H1 (cell line): ENCODE results near the gene COQ7. TPM values are rescaled to one million over a fixed set of nuclear protein-coding genes. Genes with fewer than 3 reads are reported as not detected.

Experiments
- CTCF ChIA-PET: fragments of 300-600 bp; sonication (Branson Sonifier 250); formaldehyde crosslinking; loops from one replicate; lab custom pipeline; 2021; ENCODE audit not compliant: partially characterized antibody; lab: Charles Lee
- POLR2A ChIA-PET: fragments of 300-600 bp; sonication (Branson Sonifier 250); formaldehyde crosslinking; loops from one replicate; lab custom pipeline; 2021; ENCODE audit warnings: inconsistent platforms; ENCODE audit not compliant: partially characterized antibody; lab: Charles Lee
- DNase-seq, 2 experiments: peaks; one replicate each; pipeline versions ENCODE4 v3.0.0 to v3.0.0-alpha.2; 2010 to 2022; ENCODE audit warnings: low spot score in 2 of 2, low read depth in 1 of 2, mixed read lengths in 1 of 2
- FAIRE-seq: peaks from 2 replicates; lab custom pipeline; 2011; peaks lifted over from hg19 to GRCh38; lab: Jason Lieb, UNC
- H2AFZ ChIP-seq: 2 replicates; pipeline ENCODE4 v1.8.1; 2012; ENCODE audit warnings: low read length, inconsistent platforms
- H2AK5ac ChIP-seq: 2 replicates; pipeline ENCODE4 v1.6.1; 2013; ENCODE audit warnings: low read depth, low read length
- H2BK120ac ChIP-seq: replicated peaks from 2 replicates; pipeline ENCODE3; 2013; ENCODE audit warnings: low read depth, low read length, inconsistent platforms
- H2BK12ac ChIP-seq: 2 replicates; pipeline ENCODE4 v1.6.1; 2013; ENCODE audit warnings: low read depth, low read length
- H2BK15ac ChIP-seq: 2 replicates; pipeline ENCODE4 v1.6.1; 2013; ENCODE audit warnings: low read length
- H2BK20ac ChIP-seq: 2 replicates; pipeline ENCODE4 v1.6.1; 2013; ENCODE audit warnings: low read length
- H2BK5ac ChIP-seq: 2 replicates; pipeline ENCODE4 v1.6.1; 2013; ENCODE audit warnings: low read depth, low read length
- H3K14ac ChIP-seq: 2 replicates; pipeline ENCODE4 v1.6.1; 2013; ENCODE audit warnings: inconsistent platforms; ENCODE audit not compliant: insufficient read length
- H3K18ac ChIP-seq: 2 replicates; pipeline ENCODE4 v1.6.1; 2013; ENCODE audit warnings: low read length; ENCODE audit errors: extremely low read depth
- H3K23ac ChIP-seq: 2 replicates; pipeline ENCODE4 v1.6.1; 2013; ENCODE audit warnings: inconsistent platforms; ENCODE audit not compliant: insufficient read length
- H3K23me2 ChIP-seq: 2 replicates; pipeline ENCODE4 v1.6.1; 2013; ENCODE audit warnings: low read depth, low read length
- H3K27ac ChIP-seq: 2 replicates; pipeline ENCODE4 v1.6.1; 2011; ENCODE audit warnings: low read depth, low read length, inconsistent platforms
- H3K27me3 ChIP-seq, 4 experiments: replicated peaks in 1 of 4; 1 replicate in 1 of 4; 2 replicates in 3 of 4; pipeline versions ENCODE4 v1.6.1 to v1.8.1; 2011 to 2013; ENCODE audit warnings: low read length in 3 of 4, mild to moderate bottlenecking in 3 of 4, inconsistent platforms in 2 of 4, mixed read lengths in 2 of 4, moderate library complexity in 1 of 4; ENCODE audit not compliant: control insufficient read depth in 3 of 4, insufficient read depth in 3 of 4; ENCODE audit errors: extremely low read depth in 1 of 4
- H3K36me3 ChIP-seq, 4 experiments: 2 replicates each; pipeline versions ENCODE4 v1.6.1 to v1.8.1; 2011 to 2013; ENCODE audit warnings: mild to moderate bottlenecking in 4 of 4, low read length in 3 of 4, moderate library complexity in 2 of 4, control low read depth in 1 of 4, inconsistent platforms in 1 of 4; ENCODE audit not compliant: insufficient read depth in 4 of 4, control insufficient read depth in 2 of 4
- H3K4ac ChIP-seq: replicated peaks from 2 replicates; pipeline ENCODE3; 2013; ENCODE audit warnings: low read length, low read depth, mixed read lengths, inconsistent platforms; ENCODE audit not compliant: insufficient read length
- H3K4me1 ChIP-seq, 4 experiments: replicated peaks in 1 of 4; 1 replicate in 1 of 4; 2 replicates in 3 of 4; pipeline versions ENCODE4 v1.6.1 to v1.8.1; 2011 to 2013; ENCODE audit warnings: low read length in 3 of 4, inconsistent platforms in 2 of 4, mixed read lengths in 1 of 4; ENCODE audit not compliant: insufficient read depth in 4 of 4, control insufficient read depth in 3 of 4
- H3K4me2 ChIP-seq, 2 experiments: 2 replicates each; pipeline versions ENCODE4 v1.6.1 to v1.8.1; 2011 to 2013; ENCODE audit warnings: low read depth in 2 of 2, low read length in 2 of 2, control low read depth in 1 of 2, inconsistent platforms in 1 of 2, mild to moderate bottlenecking in 1 of 2; ENCODE audit not compliant: insufficient read depth in 1 of 2
- H3K4me3 ChIP-seq, 4 experiments: fragments of 200-600, 300-600 bp in 1 of 4; sonication (generic), shearing (Covaris generic), sonication (Bioruptor Twin) in 1 of 4; 2 replicates each; pipeline versions ENCODE4 v1.5.1 to v1.8.1; 2011 to 2016; ENCODE audit warnings: low read length in 4 of 4, low read depth in 3 of 4, control low read depth in 2 of 4, inconsistent platforms in 2 of 4, mild to moderate bottlenecking in 2 of 4, mixed read lengths in 1 of 4, moderate library complexity in 1 of 4; ENCODE audit not compliant: insufficient read depth in 2 of 4; ENCODE audit errors: extremely low read depth in 1 of 4
- H3K56ac ChIP-seq: replicated peaks from 2 replicates; pipeline ENCODE3; 2013; ENCODE audit warnings: low read depth, mild to moderate bottlenecking, mixed read lengths, low read length, inconsistent platforms; ENCODE audit not compliant: insufficient read length
- H3K79me1 ChIP-seq: 2 replicates; pipeline ENCODE4 v1.6.1; 2013; ENCODE audit warnings: low read depth, low read length, control low read depth
- H3K79me2 ChIP-seq, 2 experiments: 2 replicates each; pipeline versions ENCODE4 v1.6.1 to v1.8.1; 2012 to 2013; ENCODE audit warnings: low read length in 2 of 2, mild to moderate bottlenecking in 2 of 2, inconsistent platforms in 1 of 2; ENCODE audit not compliant: insufficient read depth in 2 of 2, control insufficient read depth in 1 of 2
- H3K9ac ChIP-seq, 4 experiments: replicated peaks in 1 of 4; 1 replicate in 1 of 4; 2 replicates in 3 of 4; pipeline versions ENCODE4 v1.6.1 to v1.8.1; 2011 to 2013; ENCODE audit warnings: low read depth in 3 of 4, low read length in 3 of 4, control low read depth in 2 of 4, mild to moderate bottlenecking in 2 of 4, moderate library complexity in 2 of 4, inconsistent platforms in 1 of 4; ENCODE audit errors: extremely low read depth in 1 of 4
- H3K9me3 ChIP-seq, 2 experiments: 2 replicates each; pipeline versions ENCODE4 v1.6.1 to v1.8.1; 2012 to 2013; ENCODE audit warnings: mild to moderate bottlenecking in 2 of 2, moderate library complexity in 2 of 2, control low read depth in 1 of 2, inconsistent platforms in 1 of 2, low read depth in 1 of 2, low read length in 1 of 2, mixed read lengths in 1 of 2; ENCODE audit not compliant: insufficient read depth in 2 of 2
- H4K20me1 ChIP-seq, 2 experiments: replicated peaks in 1 of 2; 2 replicates each; pipeline versions ENCODE3 to v1.8.1; 2011 to 2013; ENCODE audit warnings: inconsistent platforms in 2 of 2, low read length in 2 of 2, mild to moderate bottlenecking in 1 of 2; ENCODE audit not compliant: insufficient read depth in 2 of 2, control insufficient read depth in 1 of 2
- H4K5ac ChIP-seq: 2 replicates; pipeline ENCODE4 v1.6.1; 2013; ENCODE audit warnings: low read length, low read depth, mixed read lengths, inconsistent platforms; ENCODE audit not compliant: insufficient read length
- H4K8ac ChIP-seq: 2 replicates; pipeline ENCODE4 v1.8.0; 2013; ENCODE audit warnings: mild to moderate bottlenecking, moderate library complexity, low read length, inconsistent platforms; ENCODE audit not compliant: insufficient read depth; ENCODE audit errors: extremely low read depth
- H4K91ac ChIP-seq: replicated peaks from 2 replicates; pipeline ENCODE3; 2013; ENCODE audit warnings: low read length, mixed read lengths, inconsistent platforms; ENCODE audit not compliant: insufficient read length
- CREB1 ChIP-seq: IDR thresholded peaks from 2 replicates; pipeline ENCODE4 v1.6.1; 2012; ENCODE audit warnings: inconsistent platforms
- CTCF ChIP-seq, 3 experiments: IDR thresholded peaks; 1 replicate in 2 of 3; 2 replicates in 1 of 3; pipeline versions ENCODE4 v1.5.1 to v1.6.1; 2011; ENCODE audit warnings: low read length in 3 of 3, mild to moderate bottlenecking in 3 of 3, inconsistent platforms in 2 of 3, low read depth in 1 of 3, moderate library complexity in 1 of 3; ENCODE audit not compliant: insufficient read depth in 1 of 3; ENCODE audit errors: control extremely low read depth in 1 of 3
- EZH2 ChIP-seq: fragments of 200-600 bp; sonication (generic); IDR thresholded peaks from 2 replicates; pipeline ENCODE4 v1.7.1; 2012; ENCODE audit warnings: low read depth, mild to moderate bottlenecking, moderate library complexity, low read length, inconsistent platforms; ENCODE audit not compliant: severe bottlenecking
- JUN ChIP-seq: IDR thresholded peaks from 2 replicates; pipeline ENCODE4 v1.6.1; 2011; ENCODE audit warnings: low read depth, mild to moderate bottlenecking, improper control_type of control experiment, low read length
- KDM1A ChIP-seq: fragments of 200-600, 300-600 bp; sonication (generic); IDR thresholded peaks from 2 replicates; pipeline ENCODE4 v1.7.1; 2016; ENCODE audit warnings: mild to moderate bottlenecking, low read length, borderline replicate concordance
- POLR2AphosphoS5 ChIP-seq: IDR thresholded peaks from 2 replicates; pipeline ENCODE4 v1.6.1; 2011; ENCODE audit warnings: low read depth, low read length
- SIN3A ChIP-seq, 2 experiments: IDR thresholded peaks in 1 of 2; conservative IDR thresholded peaks in 1 of 2; 2 replicates each; pipeline ENCODE4 v1.6.1; 2011 to 2012; ENCODE audit warnings: low read length in 2 of 2, improper control_type of control experiment in 1 of 2, low read depth in 1 of 2, mild to moderate bottlenecking in 1 of 2
- SIX5 ChIP-seq: IDR thresholded peaks from 2 replicates; pipeline ENCODE4 v1.6.1; 2011; ENCODE audit warnings: mild to moderate bottlenecking, low read depth, low read length
- SP1 ChIP-seq: IDR thresholded peaks from 2 replicates; pipeline ENCODE4 v1.6.1; 2011; ENCODE audit warnings: low read depth, low read length
- TAF7 ChIP-seq: optimal IDR thresholded peaks from 2 replicates; pipeline ENCODE3; 2011; ENCODE audit warnings: low read depth, mild to moderate bottlenecking, inconsistent platforms, low read length, moderate library complexity, borderline replicate concordance
- TEAD4 ChIP-seq: IDR thresholded peaks from 2 replicates; pipeline ENCODE4 v1.6.1; 2012; ENCODE audit warnings: low read depth, low read length, inconsistent platforms, mixed read lengths
- ZNF274 ChIP-seq: IDR thresholded peaks from 2 replicates; pipeline ENCODE4 v1.7.0; 2012; ENCODE audit warnings: low read length, borderline replicate concordance; ENCODE audit errors: extremely low read depth
- WGBS, 2 experiments: shearing (Covaris generic) in 1 of 2; methylation state at CpG; one replicate each; pipeline versions ENCODE4 v1.1.6 to v1.1.7; 2013 to 2015; ENCODE audit warnings: low lambda C conversion rate in 2 of 2, mixed read lengths in 2 of 2, inconsistent platforms in 1 of 2, low coverage in 1 of 2, missing lambda C conversion rate in 1 of 2; ENCODE audit not compliant: insufficient replicate concordance in 2 of 2, insufficient coverage in 1 of 2, insufficient read length in 1 of 2; ENCODE audit errors: extremely low coverage in 1 of 2, missing lambda C conversion rate in 1 of 2; 5-methylcytosine and 5-hydroxymethylcytosine counted together
- polyA plus RNA-seq, 7 experiments: library from polyadenylated mRNA; depleted of rRNA in 3 of 7; stranded (reverse) in 5 of 7; unstranded in 2 of 7; fragments of >200 nt in 5 of 7; fragments of 200-250 nt in 2 of 7; gene quantifications; 1 replicate in 5 of 7; 2 replicates in 1 of 7; 4 replicates in 1 of 7; pipeline versions ENCODE4 v1.2.1 to v1.2.3, GENCODE V29; 2011 to 2013; ENCODE audit warnings: missing spikeins in 2 of 7, mixed read lengths in 2 of 7
- total RNA-seq: library from RNA; stranded (reverse); fragmentation: NEBNext Ultra II Directional; extraction: Animal tissue kit (Norgen Biotek cat#: 25700); gene quantifications from 2 replicates; pipeline ENCODE4 v1.2.1, GENCODE V29; 2021

COQ7 gene
- total and polyA plus RNA-seq, 2 of the 8 experiments (the other 6 are each of a cell fraction or from before 2014, with no cell fraction given): 7.1 to 15.2 TPM

GRCh38 chr16:19127205-19127604 lies 59.8 kb downstream of the COQ7 start:
- Histone ChIP-seq H3K23me2 (no peaks in the 10 kb centered on the region), H3K56ac (no peak overlapping the region), H3K36me3 (no peaks in the 10 kb centered on the region), H3K9me3 (peaks cover 3 to 6% of the 10 kb centered on the region in 2 experiments; a peak in 3 of 4 replicates), H2BK120ac (no peak overlapping the region), H2BK12ac (no peak overlapping the region), H4K5ac (no peak overlapping the region), H2BK5ac (no peak overlapping the region), H3K4ac (no peak overlapping the region), H3K4me1 (peaks cover 0 to 11% (median 4%) of the 10 kb centered on the region in 4 experiments; a peak in 5 of 7 replicates), H3K27me3 (no peaks in the 10 kb centered on the region), H2BK15ac (no peak overlapping the region), H3K79me2 (no peaks in the 10 kb centered on the region), H2BK20ac (no peak overlapping the region), H3K79me1 (no peaks in the 10 kb centered on the region), H4K20me1 (no peaks in the 10 kb centered on the region), H3K14ac (no peak overlapping the region), H4K8ac (no peak overlapping the region), H3K18ac (no peak overlapping the region), H4K91ac (no peak overlapping the region), H3K27ac (no peak overlapping the region), H2AFZ (no peak overlapping the region), H3K4me3 (no peak overlapping the region), H3K9ac (no peak overlapping the region), H2AK5ac (no peak overlapping the region), H3K4me2 (no peak overlapping the region), H3K23ac (no peak overlapping the region)
- DNase-seq (no peak), FAIRE-seq (no peak)
- CTCF ChIA-PET: interaction anchor here (0.9 to 1.5 kb wide), 2 partner anchors 9 to 96 kb away, joined by 4 read pairs; no protein-coding TSS in a partner anchor
- TF ChIP-seq JUN (no peak), TAF7 (no peak), TEAD4 (no peak), SIN3A (conservative IDR thresholded peaks at IDR 0.05 in 1 of 2, IDR thresholded peaks at IDR 0.05 in 1 of 2; ENCODE audit: low read depth in 1 of 2, low read length in 2 of 2) (no peak), SIX5 (no peak), CTCF (IDR thresholded peaks at IDR 0.05; ENCODE audit: control extremely low read depth in 1 of 3, insufficient read depth in 1 of 3, low read depth in 1 of 3, low read length in 3 of 3) (no peak), KDM1A (no peak), SP1 (no peak), ZNF274 (no peak), EZH2 (no peak), CREB1 (no peak), POLR2AphosphoS5 (no peak)
- 92% methylated on average over 3 of the region's 3 CpGs; no CpG with 5 or more reads in 1 of the 2 experiments for WGBS, 2 experiments
- POLR2A ChIA-PET: interaction anchor here (0.6 kb wide), 1 partner anchor 143 kb away, joined by 3 read pairs; no protein-coding TSS in a partner anchor
